Measurements from ENCODE around the gene DSCAML1. TPM values are rescaled to one million over a fixed set of nuclear protein-coding genes. Genes with fewer than 3 reads are reported as not detected.
A peak's percentile ranks its signal among the peaks of the same experiment; 100 is the strongest.

Gene DSCAML1
- total and polyA plus RNA-seq, 12 donors: 0.16 to 1.5 (median 0.57) TPM

DNA sequence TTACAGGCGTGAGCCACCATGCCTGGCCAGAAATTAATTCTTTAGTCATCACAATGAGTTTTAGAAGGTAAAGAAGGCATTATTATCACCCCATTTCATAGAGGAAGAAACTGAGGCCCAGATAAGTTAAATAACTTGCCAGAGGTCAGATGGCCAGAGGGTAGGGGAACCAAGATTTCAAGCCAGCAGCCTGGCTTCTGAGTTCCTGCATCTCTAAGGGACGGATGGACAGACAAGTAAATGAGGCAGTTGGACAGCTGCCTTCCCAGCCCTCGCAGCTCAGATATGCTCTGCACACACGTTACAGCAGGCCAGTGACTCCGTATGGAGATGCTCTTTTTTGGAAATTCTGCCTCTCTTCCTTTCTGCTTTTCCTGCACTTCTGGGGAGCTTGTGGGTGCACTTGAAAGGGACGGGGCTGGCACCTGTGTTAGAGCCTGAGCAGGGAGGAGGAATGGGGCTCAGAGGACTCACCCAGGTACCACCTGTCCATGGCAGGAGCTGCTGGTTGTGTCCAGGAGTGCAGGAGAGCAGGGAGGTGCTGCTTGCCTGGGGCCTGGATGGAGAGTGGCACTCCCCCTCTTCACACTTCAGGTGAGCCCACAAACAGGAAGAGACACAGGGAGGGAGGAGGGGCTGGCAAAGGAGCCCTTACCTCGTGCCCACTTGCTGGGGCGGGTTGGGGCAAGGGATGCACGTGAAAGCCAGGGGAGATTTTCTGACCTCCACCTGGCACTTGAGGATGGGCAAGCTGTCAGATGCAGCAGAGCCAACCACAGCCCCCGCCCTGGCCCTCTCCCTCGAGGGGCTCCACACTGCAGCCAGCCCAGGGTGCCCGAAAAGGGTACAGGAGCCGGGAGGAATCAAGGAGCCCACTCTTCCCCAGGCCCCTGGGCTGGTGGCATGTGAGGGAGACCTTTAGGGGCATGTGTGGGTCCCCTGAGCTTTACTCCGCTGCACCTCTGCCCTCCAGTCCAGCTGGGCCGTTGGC is 30.8 kb upstream of the DSCAML1 start:
- H3K4me1 ChIP-seq: peaks cover 13 to 72% (median 56%) of the 10 kb centered on the region in 9 donors
- no peak overlapping the region for H3K4me3 ChIP-seq
- H3K36me3 ChIP-seq: no peaks in the 10 kb centered on the region
- WGBS, 2 donors: 76 to 77% methylated on average over 15 of the region's 15 CpGs
- intact Hi-C loops (cut with DNase I): no loop called here
- no peaks in the 10 kb centered on the region for H3K9me3 ChIP-seq
- DNase-seq (peak in 1 of 2 donors; percentile 3), ATAC-seq (no peak)
- H3K27me3 ChIP-seq: no peaks in the 10 kb centered on the region
- TF ChIP-seq, protein P1, sequence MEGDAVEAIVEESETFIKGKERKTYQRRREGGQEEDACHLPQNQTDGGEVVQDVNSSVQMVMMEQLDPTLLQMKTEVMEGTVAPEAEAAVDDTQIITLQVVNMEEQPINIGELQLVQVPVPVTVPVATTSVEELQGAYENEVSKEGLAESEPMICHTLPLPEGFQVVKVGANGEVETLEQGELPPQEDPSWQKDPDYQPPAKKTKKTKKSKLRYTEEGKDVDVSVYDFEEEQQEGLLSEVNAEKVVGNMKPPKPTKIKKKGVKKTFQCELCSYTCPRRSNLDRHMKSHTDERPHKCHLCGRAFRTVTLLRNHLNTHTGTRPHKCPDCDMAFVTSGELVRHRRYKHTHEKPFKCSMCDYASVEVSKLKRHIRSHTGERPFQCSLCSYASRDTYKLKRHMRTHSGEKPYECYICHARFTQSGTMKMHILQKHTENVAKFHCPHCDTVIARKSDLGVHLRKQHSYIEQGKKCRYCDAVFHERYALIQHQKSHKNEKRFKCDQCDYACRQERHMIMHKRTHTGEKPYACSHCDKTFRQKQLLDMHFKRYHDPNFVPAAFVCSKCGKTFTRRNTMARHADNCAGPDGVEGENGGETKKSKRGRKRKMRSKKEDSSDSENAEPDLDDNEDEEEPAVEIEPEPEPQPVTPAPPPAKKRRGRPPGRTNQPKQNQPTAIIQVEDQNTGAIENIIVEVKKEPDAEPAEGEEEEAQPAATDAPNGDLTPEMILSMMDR (IDR thresholded peaks at IDR 0.05): no peak
- H3K27ac ChIP-seq: peak overlapping the region in 5 of 10 donors; percentile 6 to 50 (median 35)

DNA sequence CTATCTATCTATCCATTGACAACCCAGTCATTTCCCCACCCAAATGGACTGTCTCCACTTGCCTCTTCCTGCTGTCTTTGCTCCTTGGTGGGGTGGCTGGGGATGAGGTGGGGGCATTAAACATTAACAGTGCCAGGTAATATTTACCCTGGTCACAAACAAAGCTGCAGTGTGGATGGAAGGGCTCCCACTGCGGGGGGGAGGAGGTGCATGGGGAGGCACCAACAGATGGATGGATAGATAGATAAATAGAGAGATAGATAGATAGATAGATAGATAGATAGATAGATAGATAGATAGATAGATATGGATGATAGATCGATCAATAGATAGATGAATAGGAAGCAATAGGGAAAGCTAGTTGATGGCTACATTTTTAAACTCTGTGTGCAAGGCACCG is 29.8 kb upstream of the DSCAML1 start:
- ATAC-seq: no peak
- intact Hi-C loops (cut with DNase I): no loop called here
- Histone ChIP-seq H3K27me3 (no peaks in the 10 kb centered on the region), H3K4me1 (peaks cover 13 to 78% (median 63%) of the 10 kb centered on the region in 9 donors), H3K9me3 (no peaks in the 10 kb centered on the region), H3K4me3 (no peak overlapping the region), H3K36me3 (no peaks in the 10 kb centered on the region), H3K27ac (no peak overlapping the region)
- TF ChIP-seq, protein P1 (IDR thresholded peaks at IDR 0.05): no peak
- no peak for DNase-seq
- WGBS, 2 donors: 87 to 90% methylated on average over 3 of the region's 3 CpGs

DNA sequence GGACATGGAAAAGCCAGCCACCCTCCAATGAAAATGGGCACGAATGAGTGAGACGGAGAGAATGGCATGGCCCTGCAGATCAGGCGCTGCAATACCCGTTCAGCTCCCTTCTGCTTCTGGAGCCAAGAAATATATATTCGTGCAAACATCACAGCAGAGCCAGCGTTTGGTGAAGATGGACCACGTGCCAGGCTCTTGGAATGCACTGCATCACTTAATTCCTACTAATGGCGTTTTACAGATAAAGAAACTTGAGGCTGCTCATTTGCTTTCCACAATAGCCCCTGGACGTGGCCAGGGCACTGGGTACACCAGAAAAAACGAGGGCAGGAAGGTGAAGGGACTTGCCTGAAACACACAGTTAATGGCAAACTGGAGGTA is 29.2 kb upstream of the DSCAML1 start:
- Histone ChIP-seq H3K4me3 (no peak overlapping the region), H3K36me3 (no peaks in the 10 kb centered on the region), H3K4me1 (peaks cover 13 to 75% (median 61%) of the 10 kb centered on the region in 9 donors), H3K9me3 (no peaks in the 10 kb centered on the region), H3K27me3 (no peaks in the 10 kb centered on the region), H3K27ac (peak overlapping the region in 1 of 10 donors; percentile 94)
- intact Hi-C loops (cut with DNase I): no loop called here
- WGBS, 2 donors: 71 to 78% methylated on average over 10 of the region's 10 CpGs
- ATAC-seq (no peak), DNase-seq (no peak)
- TF ChIP-seq, protein P1 (IDR thresholded peaks at IDR 0.05): no peak

DNA sequence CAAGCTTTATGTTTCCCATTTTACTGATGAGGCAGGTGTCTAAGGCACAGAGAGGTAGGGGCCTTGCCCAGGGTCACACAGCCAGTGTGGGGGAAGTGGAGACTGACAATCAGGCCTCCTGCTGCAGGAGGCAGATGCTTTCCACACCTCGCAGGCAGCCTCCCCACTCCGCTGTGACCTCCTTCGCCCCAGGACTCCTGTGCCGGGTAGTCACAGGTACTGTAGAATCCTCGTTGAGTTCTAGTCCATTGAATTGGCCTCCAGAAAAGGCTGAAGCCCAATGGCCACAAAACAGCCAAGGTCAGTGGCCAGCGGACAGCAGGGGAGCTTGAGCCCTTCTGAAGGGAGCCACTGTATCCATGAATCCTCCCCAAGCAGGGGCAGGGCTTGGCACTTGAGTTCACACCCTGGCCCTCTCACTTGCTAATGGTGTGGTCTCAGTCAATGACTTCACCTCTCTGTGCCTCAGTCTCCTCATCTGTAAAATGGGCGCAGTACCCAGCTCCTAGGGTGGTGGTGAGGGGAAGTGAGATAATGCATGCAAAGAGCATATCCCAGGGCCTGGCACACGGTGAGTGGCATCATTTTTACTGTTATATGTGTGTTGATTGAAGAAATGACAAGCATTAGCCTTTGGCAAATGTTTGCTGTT is 28.6 kb upstream of the DSCAML1 start:
- no peak overlapping the region for H3K4me3 ChIP-seq
- H3K27ac ChIP-seq: peak overlapping the region in 8 of 10 donors; percentile 47 to 94 (median 83)
- 95 to 96% methylated on average over 8 of the region's 8 CpGs for WGBS, 2 donors
- intact Hi-C loops (cut with DNase I): no loop called here
- no peaks in the 10 kb centered on the region for H3K36me3 ChIP-seq
- H3K9me3 ChIP-seq: no peaks in the 10 kb centered on the region
- H3K27me3 ChIP-seq: no peaks in the 10 kb centered on the region
- peaks cover 13 to 70% (median 55%) of the 10 kb centered on the region in 9 donors for H3K4me1 ChIP-seq
- TF ChIP-seq, protein P1 (IDR thresholded peaks at IDR 0.05): no peak
- ATAC-seq (no peak), DNase-seq (no peak)

Data from heart right ventricle (tissue), 16 donors.